Fibroblast of lung (primary cell): Measurements from ENCODE around the gene AMBRA1. TPM values are rescaled to one million over a fixed set of nuclear protein-coding genes. Genes with fewer than 3 reads are reported as not detected.
A peak's percentile ranks its signal among the peaks of the same experiment; 100 is the strongest.

Source experiments
- DNase-seq, 2 donors: peaks; one replicate each; pipeline versions ENCODE4 v3.0.0 to v3.0.0-alpha.2; 2010; ENCODE audit warnings: low read depth in 2 of 2
- H2AFZ ChIP-seq: 2 replicates; pipeline ENCODE4 v1.5.1; 2012; ENCODE audit warnings: low read length, control low read depth, inconsistent platforms
- H3K27ac ChIP-seq: 2 replicates; pipeline ENCODE4 v1.5.1; 2011; ENCODE audit warnings: low read length, control low read depth; ENCODE audit not compliant: insufficient read depth
- H3K27me3 ChIP-seq: 2 replicates; pipeline ENCODE4 v1.5.1; 2011; ENCODE audit warnings: mild to moderate bottlenecking, low read length; ENCODE audit not compliant: control insufficient read depth, insufficient read depth
- H3K36me3 ChIP-seq: 2 replicates; pipeline ENCODE4 v1.5.1; 2011; ENCODE audit warnings: low read length; ENCODE audit not compliant: control insufficient read depth, insufficient read depth
- H3K4me1 ChIP-seq: 2 replicates; pipeline ENCODE4 v1.5.1; 2011; ENCODE audit warnings: low read length; ENCODE audit not compliant: control insufficient read depth, insufficient read depth; ENCODE audit errors: extremely low read depth
- H3K4me2 ChIP-seq: 2 replicates; pipeline ENCODE4 v1.5.1; 2011; ENCODE audit warnings: low read length, control low read depth; ENCODE audit not compliant: insufficient read depth; ENCODE audit errors: extremely low read depth
- H3K4me3 ChIP-seq, 4 experiments: fragments of 200-600 bp in 1 of 4; sonication (generic) in 1 of 4; replicated peaks in 1 of 4; 2 replicates each; pipeline ENCODE4 v1.5.1; 2011 to 2016; ENCODE audit warnings: low read length in 4 of 4, low read depth in 3 of 4, mild to moderate bottlenecking in 3 of 4, control low read depth in 2 of 4, inconsistent platforms in 1 of 4, mixed read lengths in 1 of 4; ENCODE audit not compliant: insufficient read depth in 1 of 4; ENCODE audit errors: control extremely low read depth in 1 of 4
- H3K79me2 ChIP-seq: 2 replicates; pipeline ENCODE4 v1.5.1; 2012; ENCODE audit warnings: mild to moderate bottlenecking, low read length, inconsistent platforms; ENCODE audit not compliant: control insufficient read depth, insufficient read depth
- H3K9ac ChIP-seq: 2 replicates; pipeline ENCODE4 v1.5.1; 2011; ENCODE audit warnings: mild to moderate bottlenecking, low read length, control low read depth; ENCODE audit not compliant: insufficient read depth
- H3K9me3 ChIP-seq: 2 replicates; pipeline ENCODE4 v1.5.1; 2012; ENCODE audit warnings: low read depth, low read length; ENCODE audit not compliant: control insufficient read depth, insufficient read depth
- H4K20me1 ChIP-seq: 2 replicates; pipeline ENCODE4 v1.5.1; 2011; ENCODE audit warnings: low read length; ENCODE audit not compliant: control insufficient read depth, insufficient read depth; ENCODE audit errors: extremely low read depth
- CTCF ChIP-seq, 2 donors: IDR thresholded peaks in 1 of 2; conservative IDR thresholded peaks in 1 of 2; 1 replicate in 1 of 2; 2 replicates in 1 of 2; pipeline ENCODE4 v1.5.1; 2011 to 2012; ENCODE audit warnings: low read length in 2 of 2, control low read depth in 1 of 2, inconsistent platforms in 1 of 2, low read depth in 1 of 2, mild to moderate bottlenecking in 1 of 2
- EZH2 ChIP-seq: IDR thresholded peaks from 2 replicates; pipeline ENCODE4 v1.5.1; 2012; ENCODE audit warnings: low read length, control low read depth, mild to moderate bottlenecking; ENCODE audit errors: missing control alignments
- polyA plus RNA-seq, 2 donors: library from polyadenylated mRNA; depleted of rRNA in 1 of 2; stranded (reverse) in 1 of 2; unstranded in 1 of 2; fragments of >200 nt; gene quantifications; 2 replicates each; pipeline ENCODE4 v1.2.1, GENCODE V29; 2011 to 2012; ENCODE audit warnings: missing spikeins in 1 of 2
- total RNA-seq: library from RNA; depleted of rRNA; stranded (reverse); fragments of >200 nt; gene quantifications from 2 replicates; pipeline ENCODE4 v1.2.1, GENCODE V29; 2014

Gene AMBRA1
- total and polyA plus RNA-seq, 2 donors (not counting 1 experiment from before 2014, with no cell fraction given), result 8.3 to 23.3 TPM

GRCh38 chr11:46381819-46382645 is 211.8 kb downstream of the AMBRA1 start:
- H3K4me1 ChIP-seq, result peaks cover 10% of the 10 kb centered on the region
- peak overlapping the region; percentile 53 to 59 (median 56) for H3K4me3 ChIP-seq
- H4K20me1 ChIP-seq, result peaks cover 1% of the 10 kb centered on the region
- peak in 1 of 2 donors; percentile 42 for DNase-seq
- H3K27ac ChIP-seq, result no peak overlapping the region
- H3K27me3 ChIP-seq, result no peaks in the 10 kb centered on the region
- peak overlapping the region; percentile 87 for H3K4me2 ChIP-seq
- peak overlapping the region; percentile 26 for H2AFZ ChIP-seq
- no peaks in the 10 kb centered on the region for H3K36me3 ChIP-seq
- peak overlapping the region; percentile 42 for H3K9ac ChIP-seq
- no peaks in the 10 kb centered on the region for H3K79me2 ChIP-seq
- H3K9me3 ChIP-seq, result no peaks in the 10 kb centered on the region
- TF ChIP-seq EZH2 (no peak), CTCF (conservative IDR thresholded peaks at IDR 0.05 in 1 of 2, IDR thresholded peaks at IDR 0.05 in 1 of 2; ENCODE audit: low read depth in 1 of 2, low read length in 2 of 2) (no peak)

- H3K27me3 ChIP-seq, result no peaks in the 10 kb centered on the region
- H3K4me2 ChIP-seq, result peak within 1 kb of the TSS; percentile 87
- no peaks in the 10 kb centered on the region for H4K20me1 ChIP-seq
- peaks cover 5% of the 10 kb centered on the region for H3K36me3 ChIP-seq
- H3K79me2 ChIP-seq, result no peaks in the 10 kb centered on the region
- H3K9me3 ChIP-seq, result no peaks in the 10 kb centered on the region
- DNase-seq, result no peak
- peak within 1 kb of the TSS; percentile 57 for H3K9ac ChIP-seq
- H3K27ac ChIP-seq, result peak within 1 kb of the TSS; percentile 62
- no peak for TF ChIP-seq EZH2
- TF ChIP-seq CTCF (conservative IDR thresholded peaks at IDR 0.05 in 1 of 2, IDR thresholded peaks at IDR 0.05 in 1 of 2; ENCODE audit: low read depth in 1 of 2, low read length in 2 of 2), result no peak
- H3K4me3 ChIP-seq, result peak within 1 kb of the TSS; percentile 53 to 59 (median 56)
- peak within 1 kb of the TSS; percentile 29 for H2AFZ ChIP-seq
- peaks cover 10% of the 10 kb centered on the region for H3K4me1 ChIP-seq
These were observed 212.6 kb downstream of the AMBRA1 start, which contains the start of gene MDK for GRCh38 chr11:46381048-46381818. MDK (plus strand) TSS chr11:46381669; CDS start chr11:46382058, 389 bp downstream.
